ENCODE data around the gene GNG4. TPM values are rescaled to one million over a fixed set of nuclear protein-coding genes. Genes with fewer than 3 reads are reported as not detected.

Gene GNG4
- total and polyA plus RNA-seq, 2 of the 4 experiments (the other 2 are of a cell fraction): 0.18 to 0.29 TPM

- Histone ChIP-seq H4K5ac (ENCODE audit: low read depth, low read length) (no peak overlapping the region), H3K9me1 (ENCODE audit: insufficient read depth, low read length) (peaks cover 3% of the 10 kb centered on the region; the same call in 1 of the 2 replicates), H2AK9ac (replicated peaks; ENCODE audit: low read depth, low read length, poor library complexity) (no peak overlapping the region), H3K18ac (ENCODE audit: low read depth, low read length) (no peak overlapping the region), H3K9ac (ENCODE audit: low read depth, low read length) (no peak overlapping the region), H2AFZ (replicated peaks; ENCODE audit: low read length, poor library complexity) (peak overlapping the region; percentile 32), H3K4ac (ENCODE audit: low read depth, low read length) (no peak overlapping the region), H3K4me1 (ENCODE audit: control insufficient read depth, insufficient read depth, low read length) (no peaks in the 10 kb centered on the region), H3K36me3 (ENCODE audit: control insufficient read depth, insufficient read depth, low read length) (no peaks in the 10 kb centered on the region), H3K56ac (ENCODE audit: extremely low read depth, insufficient read depth, low read length) (no peak overlapping the region), H2BK120ac (ENCODE audit: low read depth, low read length) (no peak overlapping the region), H3K27me3 (ENCODE audit: control insufficient read depth, insufficient read depth, low read length) (peaks cover 23% of the 10 kb centered on the region), H3K79me1 (ENCODE audit: low read depth in 1 of 2, low read length in 2 of 2) (no peaks in the 10 kb centered on the region), H2BK15ac (ENCODE audit: low read depth, low read length) (no peak overlapping the region), H3K9me3 (ENCODE audit: control insufficient read depth, insufficient read depth, low read length) (no peaks in the 10 kb centered on the region), H3K4me2 (ENCODE audit: low read depth, low read length) (no peak overlapping the region), H4K20me1 (ENCODE audit: insufficient read depth, low read length) (0 out of 2 replicates have a peak, but pooled peaks cover 3% of the 10 kb centered on the region), H3K27ac (ENCODE audit: insufficient read depth, low read length) (no peak overlapping the region), H2BK5ac (ENCODE audit: low read depth, low read length, poor library complexity, severe bottlenecking) (no peak overlapping the region), H3K23ac (ENCODE audit: low read depth, low read length) (no peak overlapping the region), H2AK5ac (ENCODE audit: low read depth, low read length) (no peak overlapping the region), H4K91ac (ENCODE audit: insufficient read depth, low read depth, low read length) (no peak overlapping the region), H4K8ac (ENCODE audit: low read depth in 2 of 2, low read length in 2 of 2) (no peak overlapping the region), H2BK20ac (ENCODE audit: low read depth, low read length) (no peak overlapping the region), H3K4me3 (ENCODE audit: insufficient read depth, low read depth, low read length) (no peak overlapping the region), H3K14ac (replicated peaks; ENCODE audit: low read depth, low read length) (no peak overlapping the region)
- BruUV-seq (replicated peaks): no TSS peak
- dilution Hi-C loops (cut with HindIII; ENCODE audit: low sequenced_read_pairs, unreplicated experiment) (no loop called here), intact Hi-C loops (cut with micrococcal nuclease) (no loop called here), in situ Hi-C loops (cut with MboI; ENCODE audit: low sequenced_read_pairs) (no loop called here)
- WGBS, 2 experiments (ENCODE audit: extremely low coverage in 2 of 2, insufficient read length in 1 of 2): 88% methylated on average over 10 of the region's 23 CpGs; no CpG with 5 or more reads in 1 of the 2 experiments
- no peak for ATAC-seq (ENCODE audit: low read depth)
- ChIA-PET POLR2A (ENCODE audit: unreplicated experiment) (no interaction called here), CTCF (no interaction called here)
- DNase-seq: no peak
- no peak for TF ChIP-seq FOS (IDR thresholded peaks at IDR 0.05; ENCODE audit: low read depth, low read length)
- no peak for TF ChIP-seq RCOR1 (IDR thresholded peaks at IDR 0.05; ENCODE audit: insufficient replicate concordance, low read length)
- no peak for TF ChIP-seq CEBPB (IDR thresholded peaks at IDR 0.05; ENCODE audit: low read depth, low read length)
- no peak for TF ChIP-seq POLR2A (IDR thresholded peaks at IDR 0.05; ENCODE audit: low read depth, low read length)
- TF ChIP-seq MAFK (IDR thresholded peaks at IDR 0.05; ENCODE audit: low read depth, low read length): no peak
- no peak for TF ChIP-seq NFE2L2 (IDR thresholded peaks at IDR 0.05; ENCODE audit: low read depth, low read length)
- no peak for TF ChIP-seq BHLHE40 (IDR thresholded peaks at IDR 0.05; ENCODE audit: low read depth, low read length)
Measured at GRCh38 chr1:235643837-235644692, 5.5 kb downstream of the GNG4 start.
